ENCODE results near the gene LPAR2.
"Not testable (repeated sequence)": the region's sequence is repeated elsewhere in the genome, so short reads cannot be mapped to it uniquely, and the experiment has no call there.

Gene LPAR2

DNA sequence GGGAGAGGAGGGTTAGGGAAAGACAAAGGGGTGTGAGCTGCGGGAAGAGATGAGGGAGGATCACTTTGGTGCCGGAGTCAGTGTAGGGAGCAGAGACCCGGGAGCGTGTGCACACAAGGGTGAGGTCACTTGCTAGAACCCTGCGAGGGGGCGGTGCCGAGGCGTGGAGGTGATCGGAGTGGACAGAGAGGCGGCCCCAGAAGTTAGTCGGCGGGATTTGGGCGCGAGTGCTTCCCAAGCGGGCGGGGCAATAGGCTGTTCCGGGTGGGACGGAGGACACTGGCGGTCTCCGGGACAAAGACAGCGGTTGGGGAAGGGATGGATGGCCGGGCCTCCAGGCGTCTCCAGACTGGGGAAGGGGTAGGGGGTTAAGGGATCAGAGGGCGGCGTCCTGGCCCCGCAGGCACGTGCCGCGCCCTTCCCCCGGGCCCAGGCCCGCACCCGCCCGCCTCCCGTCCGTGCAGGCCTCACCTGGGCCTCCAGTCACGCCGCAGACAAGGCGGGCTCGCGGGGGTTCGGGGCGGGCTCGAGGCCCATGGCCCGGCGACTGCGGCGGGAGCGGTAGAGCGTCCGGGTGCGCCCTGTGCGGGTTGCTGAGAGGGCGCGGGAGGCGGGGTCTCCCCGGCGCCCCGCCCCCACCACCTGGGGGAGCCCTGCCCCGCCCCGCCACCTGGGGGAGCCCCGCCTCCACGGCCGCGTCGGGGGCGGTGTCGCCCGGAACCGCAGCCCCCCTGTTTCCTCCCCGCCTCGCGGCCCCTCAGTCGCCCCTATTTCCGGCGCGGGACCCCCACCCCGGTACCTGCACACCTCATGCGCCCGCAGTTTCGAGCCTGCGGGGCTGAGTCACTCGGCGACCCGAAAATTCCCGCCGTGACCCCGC lies at the start of gene LPAR2:
LPAR2 (minus strand) TSS at position 600 of the 880 bp plus-strand sequence. CDS start 945 bp downstream, outside the sequence.
- DNase-seq (ENCODE audit: low read depth) = peak; percentile 57

DNA sequence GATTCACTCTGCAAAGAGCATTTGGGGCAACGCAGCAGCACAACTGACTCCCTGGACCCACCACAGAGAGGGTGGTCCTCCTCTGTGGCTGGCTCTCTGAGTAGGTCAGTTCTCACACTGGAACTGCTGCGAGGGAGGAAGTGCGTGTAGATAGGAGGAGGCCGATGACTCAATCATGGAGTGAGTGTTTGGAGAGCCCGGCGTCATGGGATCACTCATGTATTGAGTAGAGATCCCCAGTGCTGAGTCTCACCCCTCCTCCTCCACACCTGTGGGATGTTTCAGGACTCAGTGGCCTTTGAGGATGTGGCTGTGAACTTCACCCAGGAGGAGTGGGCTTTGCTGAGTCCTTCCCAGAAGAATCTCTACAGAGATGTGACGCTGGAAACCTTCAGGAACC lies 49.6 kb upstream of the LPAR2 start:
- no peak for DNase-seq (ENCODE audit: low read depth)

GRCh38 chr19:19674315-19674714 lies 46.3 kb upstream of the LPAR2 start:
- DNase-seq (ENCODE audit: low read depth) = no peak

- DNase-seq (ENCODE audit: low read depth) = no peak
Observed at GRCh38 chr19:19672816-19673215, 44.8 kb upstream of the LPAR2 start.

- DNase-seq (ENCODE audit: low read depth) = no peak
Observed at GRCh38 chr19:19670070-19670551, 42.1 kb upstream of the LPAR2 start.

- peak; percentile 90 for DNase-seq (ENCODE audit: low read depth)
Observed at GRCh38 chr19:19668230-19669012, 40.4 kb upstream of the LPAR2 start, which contains the start of gene ZNF101. ZNF101 (plus strand) TSS chr19:19668839; CDS start chr19:19668964, 125 bp downstream.

DNA sequence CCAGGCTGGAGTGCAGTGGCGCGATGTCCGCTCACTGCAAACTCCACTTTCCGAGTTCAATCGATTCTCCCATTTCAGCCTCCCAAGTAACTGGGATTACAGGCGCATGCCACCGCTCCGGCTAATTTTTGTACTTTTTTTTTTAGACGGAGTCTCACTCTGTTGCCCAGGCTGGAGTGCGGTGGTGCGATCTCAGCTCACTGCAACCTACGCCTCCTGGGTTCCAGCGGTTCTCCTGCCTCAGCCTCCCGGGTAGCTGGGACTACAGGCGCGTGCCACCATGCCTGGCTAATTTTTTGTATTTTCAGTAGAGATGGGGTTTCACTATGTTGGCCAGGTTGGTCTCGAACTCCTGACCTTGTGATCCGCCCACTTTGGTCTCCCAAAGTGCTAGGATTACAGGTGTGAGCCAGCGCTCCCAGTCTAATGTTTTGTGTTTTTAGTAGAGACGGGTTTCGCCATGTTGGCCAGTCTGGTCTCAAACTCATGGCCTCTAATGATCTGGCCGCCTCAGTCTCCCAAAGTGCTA lies 37.5 kb upstream of the LPAR2 start:
- not testable (repeated sequence) for DNase-seq (ENCODE audit: low read depth)

DNA sequence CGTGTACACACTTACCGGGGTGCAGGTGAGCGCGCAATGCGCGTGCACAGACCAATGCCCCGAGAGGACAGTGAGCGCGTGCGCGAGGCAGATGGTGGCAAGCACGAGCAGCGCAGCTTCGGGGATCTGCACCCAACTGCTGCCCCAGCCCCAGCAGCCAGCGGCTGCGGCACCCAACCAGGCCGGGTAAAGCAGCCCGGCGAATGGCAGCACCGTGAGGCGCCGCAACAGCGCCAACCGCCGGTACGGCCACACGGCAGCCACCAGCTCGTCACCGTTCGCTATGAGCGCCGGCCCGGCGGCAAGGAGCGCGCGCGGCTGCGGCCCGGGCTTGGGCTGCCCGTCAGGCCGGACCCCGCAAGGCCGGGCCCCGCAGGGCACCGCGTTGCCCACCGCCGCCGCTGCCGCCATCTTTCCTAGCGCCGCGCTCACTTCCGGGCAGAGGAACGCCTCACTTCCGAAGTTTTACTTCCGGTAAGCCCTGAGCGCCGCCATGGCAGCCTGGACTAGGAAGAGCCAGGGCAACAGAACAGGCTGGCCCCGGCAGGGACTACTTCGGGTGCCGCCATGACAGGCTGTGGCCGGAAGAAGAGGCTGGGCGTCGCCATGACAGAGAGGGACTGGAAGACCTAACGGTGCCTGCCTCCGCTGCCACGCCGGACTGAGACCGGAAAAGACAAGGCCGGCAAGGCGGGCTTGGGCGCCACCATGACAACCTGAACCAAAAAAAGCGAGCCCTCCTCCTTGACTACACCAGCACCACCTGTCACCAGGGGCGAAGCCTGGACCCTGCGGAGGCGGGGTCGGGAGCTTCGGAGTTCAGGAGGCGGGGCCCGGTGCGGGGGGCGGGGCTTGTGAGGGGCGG lies 35.5 kb upstream of the LPAR2 start, which contains the start of gene ATP13A1:
ATP13A1 (minus strand) TSS at position 421 of the 865 bp plus-strand sequence; CDS start at position 411, 10 bp downstream.
- peak; percentile 92 for DNase-seq (ENCODE audit: low read depth)

DNA sequence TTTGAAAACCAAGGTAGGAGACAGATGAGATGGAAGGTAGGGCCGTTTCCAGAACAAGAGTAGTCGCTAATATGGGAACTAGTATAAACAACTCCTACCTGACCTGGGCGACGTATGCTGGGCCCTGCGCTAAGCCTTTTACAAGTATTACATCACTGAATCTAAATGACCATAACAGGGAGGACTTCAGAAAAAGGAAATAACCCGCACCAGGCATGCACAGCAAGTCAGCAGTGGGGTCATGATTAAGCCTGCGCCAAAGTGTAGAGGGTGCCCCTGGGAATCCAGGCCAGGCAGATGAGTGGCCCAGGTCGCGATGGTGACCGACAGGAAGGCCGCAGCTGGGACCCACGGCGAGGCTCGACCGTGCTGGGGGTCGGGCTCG lies 34.8 kb upstream of the LPAR2 start:
- no peak for DNase-seq (ENCODE audit: low read depth)

DNA sequence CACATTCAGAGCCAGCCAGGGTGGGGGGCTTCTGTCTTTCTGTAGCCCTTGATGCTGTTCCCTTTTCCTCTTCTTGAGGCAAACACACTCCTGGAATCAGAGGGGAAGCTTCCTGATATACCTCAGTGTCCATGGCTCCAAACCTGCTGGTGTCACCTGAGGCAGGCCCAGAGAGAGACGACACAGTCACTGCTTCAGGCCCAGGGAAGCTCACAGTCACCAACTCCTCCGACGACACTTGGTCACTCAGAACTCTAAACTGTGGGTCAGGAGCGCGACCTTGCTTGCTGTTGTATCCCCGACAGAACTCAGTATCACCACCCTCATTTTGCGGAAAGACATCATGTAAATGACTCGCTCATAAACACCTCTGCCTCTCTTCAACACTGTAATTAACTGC lies 34.3 kb upstream of the LPAR2 start:
- no peak for DNase-seq (ENCODE audit: low read depth)

DNA sequence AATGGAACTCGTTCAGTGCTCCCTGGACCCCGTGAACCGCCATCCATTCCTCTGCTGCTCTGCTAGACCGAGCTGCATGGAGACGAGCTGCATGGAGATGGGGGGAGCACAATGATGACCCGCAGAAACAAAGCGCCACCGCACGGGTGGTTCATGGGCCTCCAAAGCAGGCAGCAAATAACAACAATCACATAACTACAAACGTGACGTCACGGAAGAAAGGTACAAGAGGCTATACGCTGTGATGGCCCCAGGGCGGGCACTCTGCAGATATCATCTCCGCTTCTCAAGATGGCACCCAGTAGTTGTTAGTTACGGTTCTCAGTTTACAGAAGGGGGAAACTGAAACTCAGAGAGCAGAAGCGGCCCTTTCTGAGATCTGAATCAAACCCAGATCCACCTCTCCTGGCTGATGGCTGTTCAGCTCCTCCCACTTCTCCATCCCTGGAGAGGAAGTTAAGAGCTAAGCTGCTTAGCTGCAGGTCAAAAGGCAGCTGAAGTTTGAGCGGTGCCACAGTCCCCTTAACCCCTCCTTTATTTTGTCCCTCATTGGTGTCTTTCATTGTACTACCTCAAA lies 33.7 kb upstream of the LPAR2 start:
- DNase-seq (ENCODE audit: low read depth) = no peak

DNA sequence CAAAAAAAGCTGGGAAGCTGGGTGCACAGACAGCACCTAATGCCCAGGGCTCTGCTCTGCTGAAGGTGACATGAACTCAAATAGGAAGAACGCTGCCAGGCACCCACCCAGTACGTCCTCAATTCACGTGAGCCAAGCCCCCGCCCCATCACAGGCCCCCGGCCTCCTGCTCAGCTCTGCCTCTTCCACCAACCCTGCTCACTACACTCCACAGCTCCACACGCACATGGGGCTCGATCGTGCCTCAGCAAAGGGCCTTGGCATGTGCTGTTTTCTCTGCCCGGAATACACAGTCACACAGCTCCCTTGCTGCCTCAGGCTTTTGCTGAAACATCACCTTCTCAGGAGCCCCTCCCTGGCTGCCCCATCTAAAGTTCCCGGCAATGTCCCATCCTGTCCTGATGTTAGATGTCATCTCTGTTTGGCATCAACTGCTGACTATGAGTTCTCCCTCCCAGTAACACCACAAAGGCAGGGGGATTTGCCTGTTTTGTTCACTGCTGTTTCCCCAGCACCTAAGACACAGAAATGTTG lies 33.2 kb upstream of the LPAR2 start:
- DNase-seq (ENCODE audit: low read depth) = no peak

GRCh38 chr19:19659646-19660245 lies 31.7 kb upstream of the LPAR2 start:
- DNase-seq (ENCODE audit: low read depth) = no peak

GRCh38 chr19:19657397-19657783 lies 29.4 kb upstream of the LPAR2 start:
- no peak for DNase-seq (ENCODE audit: low read depth)

- DNase-seq (ENCODE audit: low read depth) = no peak
Observed at GRCh38 chr19:19656451-19657396, 28.7 kb upstream of the LPAR2 start.

DNA sequence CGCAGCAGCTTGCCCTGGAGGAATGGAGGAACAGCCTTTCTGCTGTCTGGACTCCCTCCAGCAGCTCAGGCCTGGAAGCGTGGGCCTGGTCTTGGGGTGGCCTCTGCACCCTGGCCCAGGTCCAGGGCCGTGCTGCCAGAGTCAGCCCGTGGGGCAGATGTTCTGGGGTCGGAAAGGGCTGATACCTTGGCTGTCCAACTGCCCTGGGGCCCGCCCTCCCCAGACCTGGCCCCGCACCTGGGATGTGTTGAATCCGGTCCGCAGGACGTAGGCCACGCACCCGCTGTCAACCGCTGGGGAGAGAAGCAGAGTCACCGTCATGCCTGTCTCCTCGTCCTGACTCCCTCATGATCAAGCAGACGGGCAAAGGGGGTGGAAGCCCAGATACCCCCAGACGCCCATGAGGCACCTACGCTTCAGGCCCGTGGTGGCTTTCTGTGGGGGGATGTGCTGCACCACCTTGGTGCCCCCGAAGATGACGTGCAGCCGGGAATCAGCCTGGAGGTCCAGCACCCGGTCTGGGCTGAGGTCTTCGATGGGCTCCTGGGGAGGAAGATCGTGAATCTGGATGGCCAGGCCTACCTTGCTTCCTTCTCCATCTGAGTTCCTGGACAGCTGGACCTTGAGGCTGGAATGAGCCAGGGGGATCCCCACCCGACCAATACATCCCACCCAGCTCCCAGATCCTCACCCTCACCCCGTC lies 27.8 kb upstream of the LPAR2 start:
- no peak for DNase-seq (ENCODE audit: low read depth)

- no peak for DNase-seq (ENCODE audit: low read depth)
Observed at GRCh38 chr19:19655051-19655594, 27.1 kb upstream of the LPAR2 start.

DNA sequence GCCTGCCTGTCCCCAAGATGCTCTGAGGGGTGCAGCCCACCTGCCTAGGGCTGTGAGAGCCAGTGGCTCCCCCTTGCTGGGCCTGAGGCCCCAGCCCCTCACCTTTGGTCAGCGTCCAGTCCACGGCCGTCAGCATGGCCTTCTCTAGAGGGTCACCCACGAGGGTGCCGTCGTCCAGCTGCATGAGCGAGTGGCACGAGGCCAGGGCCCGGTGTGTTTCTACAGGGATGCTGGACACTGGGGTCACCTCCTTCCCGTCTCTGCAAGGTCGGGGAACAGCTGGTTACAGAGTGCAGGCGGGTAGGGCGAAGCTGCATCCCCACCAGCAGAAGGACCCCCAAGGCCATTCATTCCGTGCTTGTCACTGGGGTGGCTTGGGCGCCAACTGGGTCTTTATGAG lies 26.4 kb upstream of the LPAR2 start:
- no peak for DNase-seq (ENCODE audit: low read depth)

All from stimulated activated CD8-positive, alpha-beta memory T cell treated with anti-CD3 and anti-CD28 coated beads, Interleukin-12 subunit alpha, Interleukin-12 subunit beta, amount 100 ng/mL, for 1 hour (primary cell).